Effector memory CD4-positive, alpha-beta T cell (primary cell): ENCODE measurements around the gene CADPS2.

Source experiments
- DNase-seq, 3 donors: peaks; one replicate each; pipeline ENCODE4 v3.0.0-alpha.2; 2020
- H3K27ac ChIP-seq: 2 replicates; pipeline ENCODE4 v1.7.0; 2013; ENCODE audit warnings: mild to moderate bottlenecking, low read length, moderate library complexity; ENCODE audit not compliant: insufficient read depth, poor library complexity, severe bottlenecking
- H3K27me3 ChIP-seq: replicated peaks from 2 replicates; pipeline ENCODE4 v1.7.0; 2013; ENCODE audit warnings: mild to moderate bottlenecking, low read length; ENCODE audit not compliant: insufficient read depth, control insufficient read depth, poor library complexity, severe bottlenecking
- H3K36me3 ChIP-seq: 2 replicates; pipeline ENCODE4 v1.7.0; 2013; ENCODE audit warnings: mild to moderate bottlenecking, low read length, moderate library complexity; ENCODE audit not compliant: control insufficient read depth, insufficient read depth
- H3K4me1 ChIP-seq: 2 replicates; pipeline ENCODE4 v1.7.0; 2013; ENCODE audit warnings: low read length, mild to moderate bottlenecking; ENCODE audit not compliant: control insufficient read depth, insufficient read depth, poor library complexity, severe bottlenecking
- H3K4me3 ChIP-seq: 2 replicates; pipeline ENCODE4 v1.7.0; 2013; ENCODE audit warnings: low read length, low read depth, mild to moderate bottlenecking; ENCODE audit not compliant: insufficient read depth, poor library complexity, severe bottlenecking
- H3K9me3 ChIP-seq: 2 replicates; pipeline ENCODE4 v1.7.0; 2013; ENCODE audit warnings: mild to moderate bottlenecking, low read length, moderate library complexity; ENCODE audit not compliant: control insufficient read depth

Gene CADPS2

DNA sequence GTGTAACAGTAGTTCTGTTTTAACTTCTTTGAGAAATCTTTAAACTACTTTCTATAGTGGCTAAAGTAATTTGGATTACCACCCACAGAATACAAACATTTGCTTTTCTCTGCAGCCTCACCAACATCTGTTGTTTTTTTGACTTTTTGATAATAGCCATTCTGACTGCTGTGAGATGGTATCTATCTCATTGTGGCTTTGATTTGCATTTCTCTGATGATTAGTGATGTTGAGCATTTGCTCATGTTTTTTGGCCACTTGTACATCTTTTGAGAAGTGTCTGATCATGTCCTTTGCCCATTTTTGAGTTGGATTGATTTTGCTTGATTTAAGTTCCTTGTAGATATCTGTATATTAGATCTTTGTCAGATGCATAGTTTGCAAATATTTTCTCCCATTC is 254.0 kb downstream of the CADPS2 start:
- no peak overlapping the region for H3K27ac ChIP-seq
- no peak overlapping the region for H3K4me3 ChIP-seq
- H3K27me3 ChIP-seq, result no peaks in the 10 kb centered on the region
- H3K4me1 ChIP-seq, result no peaks in the 10 kb centered on the region
- no peaks in the 10 kb centered on the region for H3K36me3 ChIP-seq
- DNase-seq, result no peak
- no peaks in the 10 kb centered on the region for H3K9me3 ChIP-seq

DNA sequence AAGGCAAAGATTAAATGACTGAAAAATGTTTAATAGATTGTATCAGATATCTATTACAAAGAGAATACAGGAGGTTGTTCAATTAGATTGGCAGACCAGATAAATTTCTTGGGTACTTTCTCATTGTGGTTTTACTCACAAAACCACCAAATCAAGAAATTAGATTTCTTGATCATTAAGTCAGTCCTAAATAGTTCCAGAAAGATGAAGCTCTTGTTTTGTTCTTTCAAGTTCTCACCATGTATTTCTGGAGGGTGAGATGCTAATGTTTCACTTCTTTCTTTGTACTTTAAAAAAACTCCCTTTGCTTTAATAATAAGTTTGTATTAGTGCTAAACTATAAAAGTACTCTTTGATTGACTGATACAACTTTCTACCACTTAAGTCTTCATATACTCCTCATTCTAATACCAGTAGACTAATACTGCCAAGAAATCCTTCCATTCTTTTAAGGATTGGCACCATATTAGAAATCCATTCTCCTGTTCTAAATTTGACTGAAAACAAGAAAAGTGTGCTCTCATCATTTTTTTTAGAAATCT is 256.8 kb downstream of the CADPS2 start:
- Histone ChIP-seq H3K4me1 (no peaks in the 10 kb centered on the region), H3K4me3 (no peak overlapping the region), H3K27ac (no peak overlapping the region), H3K9me3 (no peaks in the 10 kb centered on the region), H3K27me3 (no peaks in the 10 kb centered on the region), H3K36me3 (no peaks in the 10 kb centered on the region)
- no peak for DNase-seq

DNA sequence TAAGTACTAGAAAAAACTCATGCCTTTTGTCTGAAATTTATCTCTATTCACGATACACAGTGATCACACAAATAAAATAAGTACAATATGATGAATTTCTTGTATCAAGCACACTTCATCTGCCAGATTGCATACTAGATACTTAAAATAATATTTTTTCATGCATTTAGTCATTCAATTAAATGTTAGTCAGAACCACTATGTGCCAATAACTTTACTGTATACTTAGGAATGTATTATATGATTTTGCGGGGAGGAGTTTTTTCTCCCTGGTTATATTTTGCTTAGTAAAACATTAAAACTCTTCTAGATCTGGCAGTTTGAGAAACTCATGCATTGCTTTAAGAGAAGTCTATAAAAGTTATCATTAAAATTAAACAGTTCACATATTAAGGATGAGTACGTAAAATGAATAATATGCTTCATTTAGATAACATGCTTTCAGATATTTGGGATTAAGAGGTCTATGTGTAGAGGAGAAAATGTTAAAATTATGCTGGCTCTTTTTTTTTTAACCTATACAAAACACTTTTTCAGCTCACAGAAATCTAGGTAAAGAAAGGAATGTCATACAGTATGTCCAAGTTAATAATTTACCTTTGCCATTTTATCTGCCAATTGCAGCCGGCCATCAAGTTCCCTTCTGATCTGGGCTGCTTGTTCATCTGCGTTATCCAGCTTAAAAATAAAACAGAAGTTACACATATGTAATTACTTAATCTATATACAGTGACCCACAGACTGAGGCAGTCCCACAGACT is 257.4 kb downstream of the CADPS2 start:
- Histone ChIP-seq H3K9me3 (no peaks in the 10 kb centered on the region), H3K27me3 (no peaks in the 10 kb centered on the region)
- DNase-seq, result no peak

GRCh38 chr7:122626785-122627184 is 259.5 kb downstream of the CADPS2 start:
- no peak overlapping the region for H3K27ac ChIP-seq
- DNase-seq, result no peak
- H3K36me3 ChIP-seq, result no peaks in the 10 kb centered on the region
- no peak overlapping the region for H3K4me3 ChIP-seq
- no peaks in the 10 kb centered on the region for H3K9me3 ChIP-seq
- H3K27me3 ChIP-seq, result no peaks in the 10 kb centered on the region
- no peaks in the 10 kb centered on the region for H3K4me1 ChIP-seq

More for the DNA sequence above, 257.4 kb downstream of the CADPS2 start:
- no peak overlapping the region for H3K4me3 ChIP-seq
- H3K4me1 ChIP-seq, result no peaks in the 10 kb centered on the region
- no peaks in the 10 kb centered on the region for H3K36me3 ChIP-seq
- H3K27ac ChIP-seq, result no peak overlapping the region

GRCh38 chr7:122622682-122623081 is 263.6 kb downstream of the CADPS2 start:
- Histone ChIP-seq H3K4me1 (no peaks in the 10 kb centered on the region), H3K9me3 (no peaks in the 10 kb centered on the region), H3K27me3 (no peaks in the 10 kb centered on the region), H3K4me3 (no peak overlapping the region), H3K27ac (no peak overlapping the region), H3K36me3 (no peaks in the 10 kb centered on the region)
- DNase-seq, result no peak

GRCh38 chr7:122619664-122620063 is 266.6 kb downstream of the CADPS2 start:
- Histone ChIP-seq H3K27me3 (no peaks in the 10 kb centered on the region), H3K4me1 (no peaks in the 10 kb centered on the region), H3K9me3 (no peaks in the 10 kb centered on the region), H3K27ac (no peak overlapping the region), H3K4me3 (no peak overlapping the region), H3K36me3 (no peaks in the 10 kb centered on the region)
- no peak for DNase-seq

- Histone ChIP-seq H3K9me3 (no peaks in the 10 kb centered on the region), H3K27ac (no peak overlapping the region)
Observed at GRCh38 chr7:122618585-122619189, 267.6 kb downstream of the CADPS2 start.

GRCh38 chr7:122616951-122617350 is 269.3 kb downstream of the CADPS2 start:
- H3K9me3 ChIP-seq, result no peaks in the 10 kb centered on the region
- no peaks in the 10 kb centered on the region for H3K4me1 ChIP-seq
- no peak for DNase-seq
- H3K4me3 ChIP-seq, result no peak overlapping the region
- no peaks in the 10 kb centered on the region for H3K36me3 ChIP-seq
- H3K27ac ChIP-seq, result no peak overlapping the region
- no peaks in the 10 kb centered on the region for H3K27me3 ChIP-seq

More at GRCh38 chr7:122618585-122619189, 267.6 kb downstream of the CADPS2 start:
- no peak overlapping the region for H3K4me3 ChIP-seq
- no peak for DNase-seq
- no peaks in the 10 kb centered on the region for H3K4me1 ChIP-seq
- H3K27me3 ChIP-seq, result no peaks in the 10 kb centered on the region
- H3K36me3 ChIP-seq, result no peaks in the 10 kb centered on the region

- Histone ChIP-seq H3K36me3 (no peaks in the 10 kb centered on the region), H3K4me3 (no peak overlapping the region), H3K27ac (no peak overlapping the region), H3K9me3 (no peaks in the 10 kb centered on the region), H3K27me3 (no peaks in the 10 kb centered on the region), H3K4me1 (no peaks in the 10 kb centered on the region)
- no peak for DNase-seq
Observed at GRCh38 chr7:122605929-122606328, 280.3 kb downstream of the CADPS2 start.

- Histone ChIP-seq H3K27me3 (no peaks in the 10 kb centered on the region), H3K4me1 (no peaks in the 10 kb centered on the region), H3K36me3 (no peaks in the 10 kb centered on the region), H3K9me3 (no peaks in the 10 kb centered on the region), H3K4me3 (no peak overlapping the region), H3K27ac (no peak overlapping the region)
- DNase-seq, result no peak
Observed at GRCh38 chr7:122604251-122604650, 282.0 kb downstream of the CADPS2 start.
